Lower leg skin (tissue), 4 donors: ENCODE measurements around the gene PAN3. TPM values are rescaled to one million over a fixed set of nuclear protein-coding genes. Genes with fewer than 3 reads are reported as not detected.

Experiments
- DNase-seq, 2 donors: peaks; one replicate each; pipeline ENCODE4 v3.0.0-alpha.2; 2019; ENCODE audit warnings: low spot score in 2 of 2
- H3K4me3 ChIP-seq: fragments of 200-600 bp; sonication (generic); 2 replicates; pipeline ENCODE4 v1.5.1; 2017; ENCODE audit warnings: mild to moderate bottlenecking, low read depth; ENCODE audit not compliant: poor library complexity, severe bottlenecking
- CTCF ChIP-seq, 3 donors: fragments of 450-650 bp; IDR thresholded peaks; one replicate each; pipeline ENCODE4 v1.5.1; 2016; ENCODE audit warnings: antibody characterized with exemption in 3 of 3, mild to moderate bottlenecking in 3 of 3, moderate library complexity in 2 of 3
- POLR2A ChIP-seq, 2 donors: fragments of 450-650 bp; IDR thresholded peaks; one replicate each; pipeline ENCODE4 v1.6.1; 2016 to 2017; ENCODE audit warnings: antibody characterized with exemption in 2 of 2, mild to moderate bottlenecking in 1 of 2, moderate library complexity in 1 of 2
- WGBS, 2 donors: methylation state at CpG; one replicate each; pipeline ENCODE4 v1.1.5; 2018; 5-methylcytosine and 5-hydroxymethylcytosine counted together
- intact Hi-C: fragments of 100-400 bp; cut with DNase I; formaldehyde crosslinking; loops from one replicate; pipeline ENCODE4 v1.15.0; 2023; ENCODE audit warnings: low total_unique reads
- total RNA-seq, 4 donors: library from RNA; depleted of rRNA; stranded (reverse); fragments of >200 nt; gene quantifications; one replicate each; pipeline ENCODE4 v1.1.0, GENCODE V29; 2016

PAN3 gene
- total RNA-seq, 4 donors from 2014 or later: 32.2 to 57.7 (median 46.9) TPM

GRCh38 chr13:28129911-28130693 is 8.2 kb upstream of the PAN3 start:
- DNase-seq: no peak
- no peak for TF ChIP-seq CTCF (IDR thresholded peaks at IDR 0.05)
- H3K4me3 ChIP-seq: no peak overlapping the region
- 62 to 65% methylated on average over 5 of the region's 5 CpGs for WGBS, 2 donors
- intact Hi-C loops: no loop called here

- TF ChIP-seq CTCF (IDR thresholded peaks at IDR 0.05) (no peak), POLR2A (IDR thresholded peaks at IDR 0.05) (no peak)
- H3K4me3 ChIP-seq: no peak overlapping the region
- 85 to 89% methylated on average over 11 of the region's 11 CpGs for WGBS, 2 donors
- intact Hi-C loops: no loop called here
- DNase-seq: no peak
These were observed 6.7 kb upstream of the PAN3 start for GRCh38 chr13:28131646-28132045.

- no peak for TF ChIP-seq POLR2A (IDR thresholded peaks at IDR 0.05)
- no peak for TF ChIP-seq CTCF (IDR thresholded peaks at IDR 0.05)
- DNase-seq: no peak
- H3K4me3 ChIP-seq: no peak overlapping the region
- WGBS, 2 donors: 29 to 37% methylated on average over 7 of the region's 7 CpGs
- intact Hi-C loops: no loop called here
These were observed 1.4 kb upstream of the PAN3 start for GRCh38 chr13:28136916-28137315.

- 0 to 1% methylated on average over 11 of the region's 11 CpGs for WGBS, 2 donors
- peak overlapping the region; percentile 93 for H3K4me3 ChIP-seq
- DNase-seq: no peak
- no peak for TF ChIP-seq POLR2A (IDR thresholded peaks at IDR 0.05)
- TF ChIP-seq CTCF (IDR thresholded peaks at IDR 0.05): no peak
- intact Hi-C loops: no loop called here
These were observed 749 bp upstream of the PAN3 start for GRCh38 chr13:28137596-28137995.

- H3K4me3 ChIP-seq: peak overlapping the region; percentile 93
- intact Hi-C loops: no loop called here
- 0 to 2% methylated on average over 13 to 39 of the region's 60 CpGs for WGBS, 2 donors
- peak; percentile 84 to 95 for DNase-seq
- TF ChIP-seq CTCF (IDR thresholded peaks at IDR 0.05): no peak
- TF ChIP-seq POLR2A (IDR thresholded peaks at IDR 0.05): no peak
These were observed 568 bp downstream of the PAN3 start for GRCh38 chr13:28138756-28139470.
